ENCODE measurements around the gene ZBTB47.

ZBTB47 gene

GRCh38 chr3:42653560-42654330 lies at the start of gene ZBTB47:
Gene ZBTB47, plus strand, starts transcription at chr3:42653697. Its CDS starts 4,659 bp downstream, at chr3:42658356.
- in situ Hi-C loops (cut with MboI; ENCODE audit: low sequenced_read_pairs) = no loop called here

GRCh38 chr3:42605546-42606173 lies 47.8 kb upstream of the ZBTB47 start:
- in situ Hi-C loops (cut with MboI; ENCODE audit: low sequenced_read_pairs) = no loop called here

GRCh38 chr3:42608581-42608980 lies 44.9 kb upstream of the ZBTB47 start:
- in situ Hi-C loops (cut with MboI; ENCODE audit: low sequenced_read_pairs) = no loop called here

GRCh38 chr3:42610976-42611375 lies 42.5 kb upstream of the ZBTB47 start:
- in situ Hi-C loops (cut with MboI; ENCODE audit: low sequenced_read_pairs) = no loop called here

- in situ Hi-C loops (cut with MboI; ENCODE audit: low sequenced_read_pairs) = no loop called here
Observed at GRCh38 chr3:42612217-42612616, 41.3 kb upstream of the ZBTB47 start.

DNA sequence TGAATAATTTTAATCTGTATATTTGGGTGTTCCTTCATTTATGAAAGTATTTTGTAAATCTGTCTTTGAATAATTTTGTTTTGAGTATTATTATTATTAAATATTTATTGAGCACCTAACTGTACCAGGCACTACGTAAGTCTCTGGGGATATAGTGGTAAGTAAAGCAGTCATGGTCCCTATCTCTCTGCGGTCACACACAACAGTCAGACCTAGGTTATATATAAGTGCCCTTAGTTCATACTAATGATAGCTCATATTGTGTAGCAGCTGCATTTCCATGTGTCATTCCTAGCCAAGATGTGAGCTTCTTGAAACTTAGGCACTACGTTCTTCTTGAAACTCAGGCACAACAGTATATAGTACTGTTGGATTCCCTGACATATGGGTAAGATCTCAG lies 40.6 kb upstream of the ZBTB47 start:
- in situ Hi-C loops (cut with MboI; ENCODE audit: low sequenced_read_pairs) = no loop called here

DNA sequence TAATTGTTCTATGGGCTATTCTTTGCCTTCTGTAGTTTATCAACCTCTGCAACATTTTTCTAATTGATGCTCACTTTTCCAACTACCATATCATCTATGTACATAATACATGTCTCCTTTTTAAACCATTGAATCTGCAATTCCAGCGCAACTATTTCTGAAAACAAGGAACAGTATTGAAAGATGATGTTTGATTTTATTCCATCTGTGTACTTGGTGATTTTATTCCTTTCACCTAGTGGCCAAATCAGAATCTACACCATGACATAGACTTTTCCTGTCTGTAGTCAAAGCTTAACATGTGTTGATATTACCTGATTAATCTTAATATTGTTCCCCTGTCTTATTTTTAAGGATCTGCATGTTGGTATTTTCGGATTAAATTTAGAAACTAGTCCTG lies 40.0 kb upstream of the ZBTB47 start:
- in situ Hi-C loops (cut with MboI; ENCODE audit: low sequenced_read_pairs) = no loop called here

DNA sequence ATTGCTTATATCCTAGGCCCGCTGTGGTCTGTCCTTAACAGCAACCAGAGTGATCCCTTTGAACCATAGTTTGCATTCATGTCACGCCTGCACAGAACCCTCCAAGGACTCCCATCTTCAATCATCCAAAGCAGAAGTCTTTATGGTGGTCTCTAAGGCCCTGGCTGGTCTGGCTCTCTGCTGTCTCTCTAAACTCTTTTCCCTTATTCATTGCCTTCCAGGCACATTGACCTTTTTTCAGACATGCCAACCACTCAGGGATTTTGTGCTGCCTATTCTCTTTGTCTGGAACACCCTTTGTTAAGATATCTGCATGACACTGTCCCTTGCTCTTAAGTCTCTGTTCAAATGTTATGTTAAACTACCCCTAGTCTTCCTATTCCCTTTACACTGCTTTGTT lies 21.9 kb upstream of the ZBTB47 start:
- in situ Hi-C loops (cut with MboI; ENCODE audit: low sequenced_read_pairs) = no loop called here

- in situ Hi-C loops (cut with MboI; ENCODE audit: low sequenced_read_pairs) = no loop called here
Observed at GRCh38 chr3:42632146-42632545, 21.4 kb upstream of the ZBTB47 start.

DNA sequence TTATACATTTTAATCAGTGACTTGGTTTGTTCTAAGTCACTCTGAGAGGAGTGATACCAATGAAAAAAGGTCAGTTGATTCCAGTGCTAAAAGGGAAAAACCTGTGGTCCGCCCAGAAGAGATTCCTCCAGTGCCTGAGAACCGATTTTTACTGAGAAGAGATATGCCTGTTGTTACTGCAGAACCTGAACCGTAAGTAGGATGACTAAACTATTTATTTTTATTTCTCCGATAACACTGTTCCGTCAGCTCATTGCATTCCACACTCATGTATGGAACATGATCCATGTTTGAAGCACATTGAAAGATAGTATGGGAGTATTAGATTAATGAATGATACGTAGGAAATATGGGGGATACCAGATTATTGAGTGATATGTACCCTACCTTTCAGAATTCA lies 20.0 kb upstream of the ZBTB47 start:
- in situ Hi-C loops (cut with MboI; ENCODE audit: low sequenced_read_pairs) = no loop called here

- in situ Hi-C loops (cut with MboI; ENCODE audit: low sequenced_read_pairs) = no loop called here
Observed at GRCh38 chr3:42635111-42635510, 18.4 kb upstream of the ZBTB47 start.

DNA sequence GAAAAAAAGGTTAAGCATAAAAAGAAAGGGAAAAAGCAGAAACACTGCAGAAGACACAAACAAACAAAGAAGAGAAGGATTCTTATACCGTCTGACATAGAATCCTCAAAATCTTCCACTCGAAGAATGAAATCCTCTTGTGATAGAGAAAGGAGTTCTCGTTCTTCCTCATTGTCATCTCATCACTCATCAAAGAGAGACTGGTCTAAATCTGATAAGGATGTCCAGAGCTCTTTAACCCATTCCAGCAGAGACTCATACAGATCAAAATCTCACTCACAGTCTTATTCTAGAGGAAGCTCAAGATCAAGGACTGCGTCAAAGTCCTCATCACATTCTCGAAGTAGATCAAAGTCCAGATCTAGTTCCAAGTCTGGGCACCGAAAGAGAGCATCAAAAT lies 16.5 kb upstream of the ZBTB47 start:
- in situ Hi-C loops (cut with MboI; ENCODE audit: low sequenced_read_pairs) = no loop called here

DNA sequence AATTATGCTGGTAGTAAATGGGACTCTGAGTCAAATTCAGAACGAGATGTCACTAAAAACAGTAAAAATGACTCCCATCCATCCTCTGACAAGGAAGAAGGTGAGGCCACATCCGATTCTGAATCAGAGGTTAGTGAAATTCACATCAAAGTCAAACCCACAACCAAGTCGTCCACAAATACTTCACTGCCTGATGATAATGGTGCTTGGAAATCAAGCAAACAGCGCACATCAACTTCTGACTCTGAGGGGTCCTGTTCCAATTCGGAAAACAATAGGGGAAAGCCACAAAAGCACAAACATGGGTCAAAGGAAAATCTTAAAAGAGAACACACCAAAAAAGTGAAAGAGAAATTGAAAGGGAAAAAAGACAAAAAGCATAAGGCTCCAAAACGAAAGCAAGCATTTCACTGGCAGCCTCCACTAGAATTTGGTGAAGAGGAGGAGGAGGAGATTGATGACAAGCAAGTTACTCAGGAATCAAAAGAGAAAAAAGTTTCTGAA lies 15.1 kb upstream of the ZBTB47 start:
- in situ Hi-C loops (cut with MboI; ENCODE audit: low sequenced_read_pairs) = no loop called here

DNA sequence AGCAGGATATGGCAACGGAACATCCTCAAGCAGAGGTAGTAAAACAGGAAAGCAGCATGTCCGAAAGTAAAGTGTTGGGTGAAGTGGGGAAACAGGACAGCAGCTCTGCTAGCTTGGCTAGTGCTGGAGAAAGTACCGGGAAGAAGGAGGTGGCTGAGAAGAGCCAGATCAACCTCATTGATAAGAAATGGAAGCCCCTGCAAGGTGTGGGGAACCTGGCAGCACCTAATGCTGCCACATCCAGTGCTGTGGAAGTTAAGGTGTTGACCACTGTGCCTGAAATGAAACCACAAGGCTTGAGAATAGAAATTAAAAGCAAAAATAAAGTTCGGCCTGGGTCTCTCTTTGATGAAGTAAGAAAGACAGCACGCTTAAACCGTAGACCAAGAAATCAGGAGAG lies 14.3 kb upstream of the ZBTB47 start:
- in situ Hi-C loops (cut with MboI; ENCODE audit: low sequenced_read_pairs) = no loop called here

- in situ Hi-C loops (cut with MboI; ENCODE audit: low sequenced_read_pairs) = no loop called here
Observed at GRCh38 chr3:42640129-42640528, 13.4 kb upstream of the ZBTB47 start.

GRCh38 chr3:42640771-42641370 lies 12.6 kb upstream of the ZBTB47 start:
- in situ Hi-C loops (cut with MboI; ENCODE audit: low sequenced_read_pairs) = no loop called here

- in situ Hi-C loops (cut with MboI; ENCODE audit: low sequenced_read_pairs) = no loop called here
Observed at GRCh38 chr3:42647821-42648459, 5.6 kb upstream of the ZBTB47 start.

GRCh38 chr3:42649006-42649405 lies 4.5 kb upstream of the ZBTB47 start:
- in situ Hi-C loops (cut with MboI; ENCODE audit: low sequenced_read_pairs) = no loop called here

DNA sequence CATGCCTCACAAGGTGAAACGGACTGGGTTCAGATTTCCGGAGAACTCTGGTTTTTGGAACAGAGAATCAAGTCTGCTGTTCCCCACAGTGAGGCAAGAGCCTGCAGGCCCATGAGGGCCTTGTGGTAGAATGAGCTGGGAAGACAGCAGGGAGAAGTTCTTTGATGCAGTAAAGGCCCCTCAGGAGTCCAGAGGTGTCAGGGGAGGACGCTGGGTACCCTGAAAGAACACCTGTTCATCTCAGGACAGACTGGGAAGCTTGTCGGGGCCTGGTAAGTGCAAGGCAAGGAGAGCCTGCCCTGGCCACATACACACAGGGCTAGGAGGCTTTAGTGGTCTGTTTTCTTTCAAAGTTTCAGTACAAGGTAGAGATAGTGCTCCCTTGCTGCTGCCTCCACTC lies 3.7 kb upstream of the ZBTB47 start:
- in situ Hi-C loops (cut with MboI; ENCODE audit: low sequenced_read_pairs) = no loop called here

DNA sequence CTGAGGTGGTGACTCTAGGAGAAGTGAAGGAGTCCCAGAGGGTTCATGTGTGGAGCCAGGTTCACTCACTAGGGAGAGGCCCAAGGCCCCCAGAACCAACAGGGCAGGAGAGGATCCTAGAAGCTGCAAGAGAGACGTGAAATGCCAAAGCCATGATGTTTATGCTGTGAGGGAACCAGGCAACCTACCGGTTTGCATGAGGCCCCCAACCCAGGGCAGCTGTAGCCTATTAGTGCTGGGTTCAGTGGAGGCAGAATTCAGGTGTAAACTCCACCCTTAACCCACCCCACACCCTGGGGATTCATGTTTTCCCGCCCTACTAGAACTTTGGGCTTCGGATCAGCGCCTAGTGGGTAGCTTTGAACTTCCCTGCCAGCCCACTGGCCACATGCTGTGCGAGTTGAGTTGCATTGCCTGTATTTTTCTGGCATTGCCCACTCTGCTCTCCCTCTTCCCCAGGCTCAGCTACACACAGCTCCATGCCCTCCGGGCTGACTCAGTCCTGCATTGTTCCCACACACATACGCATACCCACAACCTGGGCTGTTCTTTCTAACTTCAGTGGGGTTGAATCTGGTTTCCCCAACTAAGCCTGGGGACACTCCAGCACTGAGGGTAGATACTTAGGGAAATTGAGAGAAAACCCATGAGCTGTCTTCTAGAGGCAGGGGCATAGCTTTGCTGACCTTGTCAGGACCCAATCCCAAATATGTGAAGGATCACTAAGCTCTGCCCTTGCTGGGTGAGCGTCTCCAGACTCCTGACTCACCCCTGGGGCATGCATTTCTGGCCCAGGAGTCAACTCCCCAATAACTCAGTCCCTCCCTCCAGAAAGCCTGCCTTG lies 2.0 kb upstream of the ZBTB47 start:
- in situ Hi-C loops (cut with MboI; ENCODE audit: low sequenced_read_pairs) = no loop called here

DNA sequence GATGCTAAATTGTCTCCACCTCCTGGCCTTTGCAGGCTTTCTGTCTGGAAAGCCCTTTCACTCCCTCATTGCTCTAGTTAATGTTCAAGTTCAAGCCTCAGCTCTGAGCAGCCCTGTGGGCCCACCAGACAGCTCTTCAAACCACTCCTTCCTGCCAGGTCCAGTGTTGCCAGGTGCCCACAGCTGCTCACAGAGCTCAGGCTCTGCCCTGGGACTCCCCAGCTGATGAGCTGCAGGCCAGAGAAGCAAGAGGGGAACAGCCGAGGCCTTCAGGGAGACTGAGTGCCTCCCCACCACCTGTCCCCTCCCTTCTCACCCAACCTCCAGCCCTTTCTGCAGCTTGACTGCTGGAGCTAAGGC lies 1.3 kb upstream of the ZBTB47 start:
- in situ Hi-C loops (cut with MboI; ENCODE audit: low sequenced_read_pairs) = no loop called here
